Panc1 (cell line): Measurements from ENCODE around the gene SIK3.

ENCODE experiments used
- POLR2AphosphoS5 ChIP-seq: IDR thresholded peaks from 2 replicates; pipeline ENCODE4 v1.6.1; 2012; ENCODE audit warnings: mild to moderate bottlenecking, low read depth, low read length, moderate library complexity
- TF ChIP-seq, protein P1 (sequence below): fragments of 450-650 bp; IDR thresholded peaks from 2 replicates; pipeline ENCODE4 v1.5.1; 2017; ENCODE audit warnings: mild to moderate bottlenecking
- TF ChIP-seq, protein P2 (sequence below), 2 experiments: IDR thresholded peaks; 2 replicates each; pipeline ENCODE4 v1.6.1; 2011 to 2012; ENCODE audit warnings: low read depth in 2 of 2, control low read depth in 1 of 2, low read length in 1 of 2, mild to moderate bottlenecking in 1 of 2, moderate library complexity in 1 of 2; ENCODE audit not compliant: insufficient read depth in 1 of 2

- TF ChIP-seq, protein P1, sequence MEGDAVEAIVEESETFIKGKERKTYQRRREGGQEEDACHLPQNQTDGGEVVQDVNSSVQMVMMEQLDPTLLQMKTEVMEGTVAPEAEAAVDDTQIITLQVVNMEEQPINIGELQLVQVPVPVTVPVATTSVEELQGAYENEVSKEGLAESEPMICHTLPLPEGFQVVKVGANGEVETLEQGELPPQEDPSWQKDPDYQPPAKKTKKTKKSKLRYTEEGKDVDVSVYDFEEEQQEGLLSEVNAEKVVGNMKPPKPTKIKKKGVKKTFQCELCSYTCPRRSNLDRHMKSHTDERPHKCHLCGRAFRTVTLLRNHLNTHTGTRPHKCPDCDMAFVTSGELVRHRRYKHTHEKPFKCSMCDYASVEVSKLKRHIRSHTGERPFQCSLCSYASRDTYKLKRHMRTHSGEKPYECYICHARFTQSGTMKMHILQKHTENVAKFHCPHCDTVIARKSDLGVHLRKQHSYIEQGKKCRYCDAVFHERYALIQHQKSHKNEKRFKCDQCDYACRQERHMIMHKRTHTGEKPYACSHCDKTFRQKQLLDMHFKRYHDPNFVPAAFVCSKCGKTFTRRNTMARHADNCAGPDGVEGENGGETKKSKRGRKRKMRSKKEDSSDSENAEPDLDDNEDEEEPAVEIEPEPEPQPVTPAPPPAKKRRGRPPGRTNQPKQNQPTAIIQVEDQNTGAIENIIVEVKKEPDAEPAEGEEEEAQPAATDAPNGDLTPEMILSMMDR, result no peak
- TF ChIP-seq POLR2AphosphoS5, result no peak
- TF ChIP-seq, protein P2, sequence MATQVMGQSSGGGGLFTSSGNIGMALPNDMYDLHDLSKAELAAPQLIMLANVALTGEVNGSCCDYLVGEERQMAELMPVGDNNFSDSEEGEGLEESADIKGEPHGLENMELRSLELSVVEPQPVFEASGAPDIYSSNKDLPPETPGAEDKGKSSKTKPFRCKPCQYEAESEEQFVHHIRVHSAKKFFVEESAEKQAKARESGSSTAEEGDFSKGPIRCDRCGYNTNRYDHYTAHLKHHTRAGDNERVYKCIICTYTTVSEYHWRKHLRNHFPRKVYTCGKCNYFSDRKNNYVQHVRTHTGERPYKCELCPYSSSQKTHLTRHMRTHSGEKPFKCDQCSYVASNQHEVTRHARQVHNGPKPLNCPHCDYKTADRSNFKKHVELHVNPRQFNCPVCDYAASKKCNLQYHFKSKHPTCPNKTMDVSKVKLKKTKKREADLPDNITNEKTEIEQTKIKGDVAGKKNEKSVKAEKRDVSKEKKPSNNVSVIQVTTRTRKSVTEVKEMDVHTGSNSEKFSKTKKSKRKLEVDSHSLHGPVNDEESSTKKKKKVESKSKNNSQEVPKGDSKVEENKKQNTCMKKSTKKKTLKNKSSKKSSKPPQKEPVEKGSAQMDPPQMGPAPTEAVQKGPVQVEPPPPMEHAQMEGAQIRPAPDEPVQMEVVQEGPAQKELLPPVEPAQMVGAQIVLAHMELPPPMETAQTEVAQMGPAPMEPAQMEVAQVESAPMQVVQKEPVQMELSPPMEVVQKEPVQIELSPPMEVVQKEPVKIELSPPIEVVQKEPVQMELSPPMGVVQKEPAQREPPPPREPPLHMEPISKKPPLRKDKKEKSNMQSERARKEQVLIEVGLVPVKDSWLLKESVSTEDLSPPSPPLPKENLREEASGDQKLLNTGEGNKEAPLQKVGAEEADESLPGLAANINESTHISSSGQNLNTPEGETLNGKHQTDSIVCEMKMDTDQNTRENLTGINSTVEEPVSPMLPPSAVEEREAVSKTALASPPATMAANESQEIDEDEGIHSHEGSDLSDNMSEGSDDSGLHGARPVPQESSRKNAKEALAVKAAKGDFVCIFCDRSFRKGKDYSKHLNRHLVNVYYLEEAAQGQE (IDR thresholded peaks at IDR 0.05; ENCODE audit: insufficient read depth in 1 of 2, low read depth in 2 of 2, low read length in 1 of 2), result no peak
Measured at GRCh38 chr11:117023178-117023577, 75.0 kb downstream of the SIK3 start.
